ENCODE data around the gene PRSS35. TPM values are rescaled to one million over a fixed set of nuclear protein-coding genes. Genes with fewer than 3 reads are reported as not detected.
"Not testable (repeated sequence)": the region's sequence is repeated elsewhere in the genome, so short reads cannot be mapped to it uniquely, and the experiment has no call there.

Gene PRSS35
- total RNA-seq, 2 donors from 2014 or later, result not detected

DNA sequence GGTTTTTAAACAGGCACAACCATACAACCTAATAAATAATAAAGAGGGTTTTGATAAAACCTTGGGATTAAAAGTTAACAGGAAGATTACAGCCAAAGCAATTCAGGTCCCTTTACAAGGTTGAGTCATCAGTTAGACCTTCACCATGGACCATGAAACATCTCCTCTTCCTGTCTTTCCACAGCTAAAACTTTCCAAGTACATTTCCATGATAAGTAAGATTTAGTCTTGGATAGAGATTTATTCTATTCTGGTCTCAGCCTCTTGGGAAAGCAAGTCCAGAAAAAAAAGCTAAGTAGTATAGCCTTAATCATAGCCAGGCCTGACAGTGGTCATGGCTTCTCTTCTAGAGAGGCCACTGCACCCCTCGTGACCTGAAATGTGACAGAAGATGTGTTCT is 2.9 kb upstream of the PRSS35 start:
- no peak for ATAC-seq
- Mint-ChIP-seq H3K27ac (no peak overlapping the region), H3K36me3 (no peaks in the 10 kb centered on the region), H3K9me3 (no peaks in the 10 kb centered on the region)
- DNase-seq (ENCODE audit: low spot score in 2 of 2), result no peak

DNA sequence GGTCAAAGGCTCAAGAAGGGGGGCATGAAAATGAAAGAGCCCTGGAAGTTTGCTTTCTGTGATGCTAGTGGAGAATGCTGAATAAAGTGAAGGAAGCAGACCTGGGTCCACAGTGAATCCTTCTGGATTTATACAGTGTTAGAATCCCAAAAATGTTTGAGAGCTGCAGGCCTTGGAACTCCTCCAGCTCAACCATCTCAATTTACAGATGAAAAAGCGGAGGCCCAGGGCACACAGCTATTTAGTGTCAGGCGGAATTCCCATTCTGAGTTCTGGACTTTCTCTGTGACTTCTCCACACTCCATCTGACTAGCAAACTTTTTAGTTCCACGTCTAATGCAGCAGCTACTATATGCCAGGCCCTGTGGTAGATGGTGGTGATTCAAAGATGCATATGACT is 1.5 kb upstream of the PRSS35 start:
- Mint-ChIP-seq H3K27ac (no peak overlapping the region), H3K9me3 (no peaks in the 10 kb centered on the region), H3K36me3 (no peaks in the 10 kb centered on the region)
- ATAC-seq (no peak), DNase-seq (ENCODE audit: low spot score in 2 of 2) (no peak)

DNA sequence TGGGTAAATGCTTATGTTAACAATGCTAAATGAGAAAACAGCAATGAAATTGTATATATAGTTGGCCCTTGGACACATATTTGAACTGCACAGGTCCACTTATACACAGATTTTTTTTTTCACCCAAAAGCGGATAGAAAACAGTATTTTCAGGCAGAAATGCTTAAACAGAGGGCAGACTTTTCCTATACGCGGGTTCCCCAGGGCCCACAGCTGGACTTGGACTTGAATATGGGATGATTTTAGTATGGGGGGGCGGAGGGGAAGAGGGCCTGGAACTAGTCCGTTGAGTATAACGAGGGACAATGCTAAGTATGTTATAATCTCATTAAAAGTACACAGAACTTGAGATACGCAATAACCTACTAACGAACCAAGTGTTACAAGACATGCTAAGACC is 1.1 kb upstream of the PRSS35 start:
- no peaks in the 10 kb centered on the region for H3K36me3 Mint-ChIP-seq
- DNase-seq (ENCODE audit: low spot score in 2 of 2), result no peak
- no peak for ATAC-seq
- H3K27ac Mint-ChIP-seq, result no peak overlapping the region
- no peaks in the 10 kb centered on the region for H3K9me3 Mint-ChIP-seq

DNA sequence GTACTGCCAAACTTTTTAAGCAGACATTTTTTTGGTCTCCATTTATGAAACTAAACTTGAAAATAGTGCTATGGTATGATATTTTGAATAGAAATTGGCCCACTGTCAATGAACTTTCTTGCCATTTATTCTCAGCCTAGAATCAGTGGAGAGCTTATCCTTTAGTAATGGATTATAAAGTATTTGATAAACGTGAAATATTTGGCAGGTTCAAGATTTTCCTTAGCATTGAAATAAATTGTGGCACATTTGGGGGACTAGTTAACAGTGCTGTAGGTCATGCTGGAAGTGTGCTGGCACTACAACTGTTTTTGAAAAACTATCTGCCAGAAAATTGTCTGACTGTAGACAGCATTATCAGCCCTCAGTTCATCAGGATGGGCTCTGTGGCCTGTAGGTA is 2.1 kb downstream of the PRSS35 start:
- Mint-ChIP-seq H3K9me3 (no peaks in the 10 kb centered on the region), H3K36me3 (no peaks in the 10 kb centered on the region), H3K27ac (no peak overlapping the region)
- no peak for ATAC-seq
- no peak for DNase-seq (ENCODE audit: low spot score in 2 of 2)

DNA sequence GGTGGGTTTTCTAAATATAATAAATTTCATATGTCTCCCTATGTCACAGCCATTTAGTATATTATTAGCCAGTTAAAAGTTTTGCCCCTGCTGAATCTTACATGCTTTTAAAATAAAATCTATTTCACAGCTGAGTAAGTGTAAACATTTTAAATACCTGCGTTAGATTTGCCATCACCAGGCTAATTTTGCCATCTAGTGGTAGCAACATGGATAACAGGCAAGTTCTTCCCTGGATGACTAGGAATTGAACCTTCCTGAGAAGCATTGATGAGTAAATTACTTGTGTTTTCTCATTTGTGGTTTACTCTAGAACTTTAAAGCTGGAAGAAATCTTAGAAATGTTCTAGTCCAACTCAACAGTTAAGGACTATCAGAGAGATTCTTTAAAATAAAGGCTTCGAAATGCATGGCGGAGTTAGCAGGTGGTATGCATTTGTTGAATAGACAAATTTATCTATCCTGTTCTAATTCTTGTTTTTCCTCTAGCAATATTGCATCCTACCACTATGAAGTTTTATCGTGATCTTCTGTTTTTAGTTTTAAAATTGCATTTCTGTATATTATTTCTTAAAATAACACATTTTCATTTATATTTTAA is 2.6 kb downstream of the PRSS35 start:
- DNase-seq (ENCODE audit: low spot score in 2 of 2) (peak in 1 of 2 donors; percentile 31), ATAC-seq (no peak)
- Mint-ChIP-seq H3K27ac (no peak overlapping the region), H3K9me3 (no peaks in the 10 kb centered on the region), H3K36me3 (no peaks in the 10 kb centered on the region)

DNA sequence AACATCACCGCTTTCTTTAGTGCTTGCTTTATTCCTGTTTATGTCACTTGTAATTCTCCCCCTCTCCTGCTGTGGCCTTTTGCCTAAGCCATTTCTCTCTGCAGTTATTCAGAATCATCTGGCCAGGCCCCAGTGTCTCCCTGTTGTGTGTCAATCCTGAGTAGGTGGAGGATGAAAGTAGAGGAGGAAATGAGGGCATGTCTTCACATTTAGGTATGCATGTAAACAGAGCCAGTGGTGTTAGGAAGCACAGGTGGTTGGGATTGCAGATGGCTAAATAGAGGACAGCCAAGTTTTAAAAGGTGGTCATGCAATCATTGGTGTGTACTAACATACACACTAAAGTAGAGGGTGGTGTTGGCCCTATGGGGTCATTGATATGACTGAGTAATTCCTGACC is 5.2 kb downstream of the PRSS35 start:
- Mint-ChIP-seq H3K36me3 (no peaks in the 10 kb centered on the region), H3K27ac (no peak overlapping the region), H3K9me3 (no peaks in the 10 kb centered on the region)
- ATAC-seq (no peak), DNase-seq (ENCODE audit: low spot score in 2 of 2) (no peak)

DNA sequence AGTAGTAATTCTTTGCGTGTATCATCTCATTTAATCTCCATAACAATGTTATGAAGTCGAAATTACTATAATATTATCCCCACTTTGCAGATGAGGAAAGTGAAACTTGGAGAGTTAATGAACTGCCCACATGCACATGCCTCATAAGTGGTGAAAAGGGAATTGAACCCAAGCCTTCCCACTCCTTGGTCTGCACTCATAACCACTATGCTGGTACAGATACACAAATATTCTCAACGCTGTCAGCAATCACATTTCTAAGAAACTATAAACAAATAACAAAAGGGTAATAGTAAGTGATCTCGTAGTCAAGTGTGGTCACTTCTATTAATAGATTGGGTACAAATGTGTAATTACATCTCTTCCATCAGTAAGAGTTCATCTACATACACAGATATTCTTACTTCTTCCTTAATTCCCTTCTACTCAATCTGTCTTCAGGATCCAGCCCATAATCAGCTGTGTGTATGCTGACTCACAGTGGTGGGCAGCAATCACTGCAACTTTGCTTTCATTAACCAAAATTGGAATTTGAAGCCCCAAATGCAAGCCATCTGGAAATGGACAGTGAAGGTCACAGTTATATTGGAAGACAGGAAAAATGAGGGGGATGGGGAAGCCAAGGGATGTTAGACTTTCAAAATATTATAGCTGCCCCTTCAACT is 6.6 kb downstream of the PRSS35 start:
- DNase-seq (ENCODE audit: low spot score in 2 of 2), result no peak

DNA sequence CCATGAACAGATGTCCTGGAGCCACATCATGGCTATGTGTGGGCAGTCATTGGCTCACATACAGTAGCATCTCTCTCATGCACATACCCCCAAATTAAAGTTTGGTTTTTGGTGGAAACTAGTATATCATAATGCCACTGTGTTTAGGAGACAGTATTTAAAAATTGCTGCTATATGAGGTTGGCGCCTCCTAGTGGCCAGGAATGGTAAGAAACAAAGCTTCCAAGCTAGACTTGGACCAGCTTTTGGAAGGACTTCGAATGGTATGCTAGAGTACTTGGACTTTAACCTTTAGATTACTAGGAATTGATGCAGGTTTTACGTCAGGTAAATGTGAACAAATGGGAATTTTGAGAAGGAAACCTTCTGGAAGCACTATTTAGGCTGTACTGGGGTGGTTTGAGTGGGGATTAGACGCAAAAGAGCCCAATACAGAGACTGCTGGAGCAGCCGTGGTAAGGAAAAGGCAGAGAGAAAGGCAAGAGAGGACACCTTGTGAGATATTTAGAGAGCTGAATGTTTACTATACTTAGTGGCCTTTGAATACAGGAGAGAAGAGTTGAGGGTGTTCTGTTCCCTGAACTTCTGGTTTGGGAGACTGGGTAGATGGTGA is 23.8 kb downstream of the PRSS35 start:
- DNase-seq (ENCODE audit: low spot score in 2 of 2) (peak in 1 of 2 donors; percentile 59), ATAC-seq (peak; percentile 22 to 56)
- Mint-ChIP-seq H3K27ac (no peak overlapping the region), H3K9me3 (no peaks in the 10 kb centered on the region), H3K36me3 (no peaks in the 10 kb centered on the region)

More for the DNA sequence above, 6.6 kb downstream of the PRSS35 start:
- Mint-ChIP-seq H3K27ac (no peak overlapping the region), H3K36me3 (no peaks in the 10 kb centered on the region), H3K9me3 (no peaks in the 10 kb centered on the region)
- ATAC-seq, result no peak

DNA sequence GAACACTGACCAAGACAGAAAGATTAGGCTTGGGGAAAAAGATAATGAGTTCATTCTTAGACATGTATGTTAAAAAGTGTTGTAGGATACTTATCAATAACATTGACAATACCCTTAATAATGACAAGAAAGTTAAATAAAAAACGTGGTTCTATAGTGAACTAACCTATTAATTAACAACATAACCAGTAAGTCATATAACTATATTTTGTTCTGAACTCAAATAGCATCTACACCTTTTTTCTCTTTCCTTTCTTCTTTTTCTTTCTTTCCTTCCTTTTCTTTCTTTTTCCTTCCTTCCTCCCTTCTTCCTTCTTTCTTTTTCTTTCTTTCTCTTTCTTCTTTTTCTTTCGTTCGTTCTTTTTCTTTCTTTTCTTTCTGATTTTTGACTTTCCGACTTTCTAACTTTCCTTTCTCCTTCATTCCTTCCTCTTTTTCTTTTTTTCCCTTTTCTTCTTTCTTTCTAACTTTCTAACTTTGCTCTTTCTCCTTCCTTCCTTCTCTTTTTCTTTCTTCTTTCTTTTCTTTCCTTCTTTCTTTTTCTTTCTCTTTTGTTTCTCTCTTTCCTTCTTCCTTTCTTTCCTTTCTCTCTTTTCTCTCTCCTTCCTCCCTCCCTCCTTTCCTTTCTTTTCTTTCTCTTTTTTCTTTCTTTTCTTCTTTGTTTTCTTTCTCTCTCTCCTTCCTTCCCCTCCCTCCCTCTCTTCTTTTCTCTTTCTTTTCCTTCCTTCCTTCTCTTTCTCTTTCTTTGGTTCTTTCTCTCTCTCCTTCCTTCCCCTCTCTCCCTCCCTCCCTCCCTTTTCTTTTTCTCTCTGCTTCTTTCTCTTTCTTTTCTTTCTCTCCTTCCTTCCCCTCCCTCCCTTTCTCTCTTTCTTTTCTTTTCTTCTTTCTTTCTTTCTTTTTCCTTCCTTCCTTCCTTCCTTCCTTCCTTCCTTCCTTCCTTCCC is 24.6 kb downstream of the PRSS35 start:
- ATAC-seq (no peak), DNase-seq (ENCODE audit: low spot score in 2 of 2) (no peak)
- no peaks in the 10 kb centered on the region for H3K9me3 Mint-ChIP-seq
- no peaks in the 10 kb centered on the region for H3K36me3 Mint-ChIP-seq
- no peak overlapping the region for H3K27ac Mint-ChIP-seq

DNA sequence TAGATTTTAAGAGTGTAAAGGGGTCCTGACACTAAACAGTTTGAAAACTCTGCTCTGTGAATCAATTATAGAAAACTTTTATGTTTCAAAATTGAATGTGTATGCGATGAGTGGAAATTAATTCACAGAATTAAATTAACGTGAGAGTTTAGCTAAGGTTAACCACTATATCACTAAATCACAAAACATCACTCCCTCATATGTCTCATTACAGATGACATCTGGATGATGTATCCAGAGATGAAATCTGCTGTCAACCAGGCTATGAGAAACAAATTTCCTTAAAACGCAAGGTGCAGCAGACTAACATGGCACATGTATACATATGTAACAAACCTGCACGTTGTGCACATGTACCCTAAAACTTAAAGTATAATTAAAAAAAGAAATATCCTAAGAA is 27.3 kb downstream of the PRSS35 start:
- Mint-ChIP-seq H3K9me3 (peaks cover 5% of the 10 kb centered on the region in 2 donors), H3K27ac (no peak overlapping the region), H3K36me3 (no peaks in the 10 kb centered on the region)
- DNase-seq (ENCODE audit: low spot score in 2 of 2) (no peak), ATAC-seq (no peak)

DNA sequence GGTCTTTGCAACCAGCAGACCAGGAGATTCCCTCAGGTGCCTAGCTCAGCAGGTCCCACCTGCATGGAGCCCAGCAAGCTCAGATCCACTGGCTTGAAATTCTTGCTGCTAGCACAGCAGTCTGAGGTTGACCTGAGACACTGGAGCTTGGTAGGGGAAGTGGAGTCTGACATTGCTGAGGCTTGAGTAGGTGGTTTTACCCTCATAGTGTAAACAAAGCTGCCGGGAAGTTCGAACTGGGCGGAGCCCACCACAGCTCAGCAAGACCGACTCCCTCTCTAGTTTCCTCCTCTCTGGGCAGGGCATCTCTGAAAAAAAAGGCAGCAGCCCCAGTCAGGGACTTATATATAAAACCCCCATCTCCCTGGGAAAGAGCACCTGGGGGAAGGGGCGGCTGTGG is 34.3 kb downstream of the PRSS35 start:
- Mint-ChIP-seq H3K9me3 (peaks cover 24 to 28% of the 10 kb centered on the region in 2 donors), H3K36me3 (peaks cover 0 to 4% of the 10 kb centered on the region in 2 donors), H3K27ac (no peak overlapping the region)
- no peak for ATAC-seq
- DNase-seq (ENCODE audit: low spot score in 2 of 2), result no peak

DNA sequence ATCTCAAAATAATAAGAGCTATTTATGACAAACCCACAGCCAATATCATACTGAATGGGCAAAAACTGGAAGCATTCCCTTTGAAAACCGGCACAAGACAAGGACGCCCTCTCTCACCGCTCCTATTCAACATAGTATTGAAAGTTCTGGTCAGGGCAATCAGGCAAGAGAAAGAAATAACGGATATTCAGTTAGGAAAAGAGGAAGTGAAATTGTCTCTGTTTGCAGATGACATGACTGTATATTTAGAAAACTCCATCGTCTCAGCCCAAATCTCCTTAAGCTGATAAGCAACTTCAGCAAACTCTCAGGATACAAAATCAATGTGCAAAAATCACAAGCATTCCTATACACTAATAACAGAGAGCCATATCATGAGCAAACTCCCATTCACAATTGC is 38.1 kb downstream of the PRSS35 start:
- not testable (repeated sequence) for H3K27ac Mint-ChIP-seq; H3K36me3 Mint-ChIP-seq; DNase-seq (ENCODE audit: low spot score in 2 of 2); ATAC-seq
- peaks cover 23 to 26% of the 10 kb centered on the region in 2 donors for H3K9me3 Mint-ChIP-seq

DNA sequence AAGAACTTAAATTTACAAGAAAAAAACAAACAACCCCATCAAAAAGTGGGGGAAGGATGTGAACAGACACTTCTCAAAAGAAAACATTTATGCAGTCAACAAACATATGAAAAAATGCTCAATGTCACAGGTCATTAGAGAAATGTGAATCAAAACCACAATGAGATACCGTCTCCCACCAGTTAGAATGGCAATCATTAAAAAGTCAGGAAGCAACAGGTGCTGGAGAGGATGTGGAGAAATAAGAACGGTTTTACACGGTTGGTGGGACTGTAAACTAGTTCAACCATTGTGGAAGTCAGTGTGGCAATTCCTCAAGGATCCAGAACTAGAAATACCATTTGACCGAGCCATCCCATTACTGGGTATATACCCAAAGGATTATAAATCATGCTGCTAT is 39.4 kb downstream of the PRSS35 start:
- DNase-seq (ENCODE audit: low spot score in 2 of 2); H3K36me3 Mint-ChIP-seq; ATAC-seq; H3K27ac Mint-ChIP-seq: not testable (repeated sequence)
- H3K9me3 Mint-ChIP-seq, result peaks cover 23 to 26% of the 10 kb centered on the region in 2 donors

DNA sequence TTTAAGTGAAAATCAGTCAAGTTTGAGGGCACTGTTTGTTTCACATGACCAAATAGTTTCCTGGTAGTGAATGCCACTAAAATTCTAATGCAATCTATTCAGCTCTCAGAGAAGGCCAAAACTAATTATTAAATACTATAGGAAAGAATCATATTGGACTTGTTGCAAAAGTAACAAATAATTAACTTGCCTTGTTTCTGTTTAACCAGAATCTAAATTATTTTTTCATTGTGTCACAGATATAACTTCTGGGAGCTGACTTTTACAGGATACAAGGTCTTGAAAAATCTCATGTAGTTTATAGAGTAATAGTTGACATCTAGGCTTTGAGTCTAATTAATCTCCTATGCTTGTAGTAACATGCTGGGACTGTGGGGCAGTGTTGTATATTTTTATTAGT is 44.5 kb downstream of the PRSS35 start:
- no peaks in the 10 kb centered on the region for H3K36me3 Mint-ChIP-seq
- H3K27ac Mint-ChIP-seq, result no peak overlapping the region
- DNase-seq (ENCODE audit: low spot score in 2 of 2) (no peak), ATAC-seq (no peak)
- H3K9me3 Mint-ChIP-seq, result peaks cover 7 to 8% of the 10 kb centered on the region in 2 donors

DNA sequence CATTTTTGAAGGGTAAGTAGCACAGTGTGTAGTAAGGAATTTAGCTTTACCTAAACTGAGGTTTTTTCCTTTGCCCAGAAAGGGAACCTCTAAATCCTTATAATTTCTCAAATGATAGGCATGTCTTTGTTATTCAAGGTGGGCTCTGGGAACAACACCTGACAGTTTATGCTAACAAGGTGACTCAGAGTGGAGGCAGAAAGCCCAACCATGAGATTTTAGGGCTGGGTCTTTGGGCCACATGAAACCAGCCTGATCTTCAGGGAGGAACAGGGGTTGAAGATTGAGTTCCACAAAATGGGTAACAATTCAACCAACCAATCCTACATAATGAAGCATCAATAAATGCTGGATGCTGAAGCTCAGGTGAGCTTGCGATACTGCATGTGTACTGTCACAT is 46.6 kb downstream of the PRSS35 start:
- DNase-seq (ENCODE audit: low spot score in 2 of 2) (no peak), ATAC-seq (no peak)
- H3K27ac Mint-ChIP-seq, result no peak overlapping the region
- no peaks in the 10 kb centered on the region for H3K36me3 Mint-ChIP-seq
- H3K9me3 Mint-ChIP-seq, result peaks cover 10% of the 10 kb centered on the region in 2 donors

DNA sequence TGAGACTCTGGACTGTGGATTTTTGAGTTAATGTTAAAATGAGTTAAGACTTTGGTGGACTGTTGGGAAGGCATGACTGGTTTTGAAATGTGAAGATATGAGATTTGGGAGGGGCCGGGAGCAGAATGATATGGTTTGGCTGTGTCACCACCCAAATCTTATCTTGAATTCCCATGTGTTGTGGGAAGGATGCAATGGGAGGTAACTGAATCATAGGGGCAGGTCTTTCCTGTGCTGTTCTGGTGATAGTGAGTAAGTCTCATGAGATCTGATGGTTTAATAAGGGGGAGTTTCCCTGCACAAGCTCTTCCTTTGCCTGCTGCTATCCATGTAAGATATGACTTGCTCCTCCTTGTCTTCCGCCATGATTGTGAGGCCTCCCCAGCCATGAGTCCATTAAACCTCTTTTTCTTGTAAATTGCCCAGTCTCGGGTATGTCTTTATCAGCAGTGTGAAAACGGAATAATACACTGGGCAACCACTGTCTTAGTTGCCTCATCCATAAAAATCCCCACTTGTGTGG is 59.4 kb downstream of the PRSS35 start:
- not testable (repeated sequence) for H3K36me3 Mint-ChIP-seq; H3K27ac Mint-ChIP-seq; ATAC-seq; H3K9me3 Mint-ChIP-seq; DNase-seq (ENCODE audit: low spot score in 2 of 2)

DNA sequence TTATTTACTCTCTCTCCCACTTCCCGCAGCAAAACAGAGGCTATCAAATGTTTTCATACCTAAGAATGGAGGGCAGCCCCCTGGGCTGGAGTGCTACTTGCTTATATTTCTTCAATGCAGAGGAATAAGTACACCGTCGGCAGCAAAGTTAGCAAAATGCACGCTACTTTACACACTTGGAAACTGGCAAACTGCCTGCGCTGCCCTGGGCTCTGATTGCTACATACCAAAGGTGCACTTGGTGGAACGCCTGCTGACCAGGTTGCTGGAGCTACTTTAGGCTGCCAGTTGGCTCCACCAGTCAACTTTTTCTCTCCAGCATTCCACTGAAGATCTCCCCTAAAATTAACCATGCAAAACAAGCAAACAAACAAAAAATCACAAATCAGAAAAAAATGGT is 62.4 kb downstream of the PRSS35 start:
- no peak overlapping the region for H3K27ac Mint-ChIP-seq
- peaks cover 0 to 3% of the 10 kb centered on the region in 2 donors for H3K9me3 Mint-ChIP-seq
- H3K36me3 Mint-ChIP-seq, result peaks cover 0 to 5% of the 10 kb centered on the region in 2 donors
- DNase-seq (ENCODE audit: low spot score in 2 of 2) (no peak), ATAC-seq (no peak)
